Measurements from ENCODE around the gene CABLES2. TPM values are rescaled to one million over a fixed set of nuclear protein-coding genes. Genes with fewer than 3 reads are reported as not detected.

Gene CABLES2
- total and polyA plus RNA-seq, 9 donors, result 2.7 to 7.0 (median 4.7) TPM

DNA sequence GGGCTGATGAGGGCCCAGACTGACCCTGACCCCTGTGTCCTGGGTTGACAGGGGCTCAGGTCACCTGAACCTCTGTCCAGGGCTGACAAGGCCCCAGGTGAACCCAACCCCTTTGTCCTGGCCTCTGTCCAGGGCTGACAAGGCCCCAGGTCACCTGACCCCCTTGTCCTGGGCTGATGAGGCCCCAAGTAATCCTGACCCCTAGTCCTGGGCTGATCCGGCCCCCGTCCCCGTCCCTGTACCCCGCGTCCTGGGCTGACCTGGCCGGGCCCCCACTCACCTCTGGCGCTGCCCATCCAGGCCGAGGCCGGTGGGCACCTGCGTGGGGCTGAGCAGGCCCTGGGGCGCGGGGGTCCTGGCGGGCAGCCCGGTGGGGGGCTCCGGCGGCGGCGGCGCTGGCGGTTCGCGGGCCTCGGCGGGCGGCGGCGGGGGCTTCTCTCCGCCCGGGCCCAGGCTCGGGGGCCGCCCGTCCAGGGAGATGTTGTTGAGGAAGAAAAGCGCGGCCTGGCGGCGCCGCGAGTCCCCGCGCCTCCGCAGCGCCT is 379 bp downstream of the CABLES2 start:
- no peaks in the 10 kb centered on the region for H3K9me3 ChIP-seq
- no peaks in the 10 kb centered on the region for H3K27me3 ChIP-seq
- H3K4me3 ChIP-seq, result peak overlapping the region; percentile 72
- TF ChIP-seq EP300 (IDR thresholded peaks at IDR 0.05), result no peak
- TF ChIP-seq, protein P1, sequence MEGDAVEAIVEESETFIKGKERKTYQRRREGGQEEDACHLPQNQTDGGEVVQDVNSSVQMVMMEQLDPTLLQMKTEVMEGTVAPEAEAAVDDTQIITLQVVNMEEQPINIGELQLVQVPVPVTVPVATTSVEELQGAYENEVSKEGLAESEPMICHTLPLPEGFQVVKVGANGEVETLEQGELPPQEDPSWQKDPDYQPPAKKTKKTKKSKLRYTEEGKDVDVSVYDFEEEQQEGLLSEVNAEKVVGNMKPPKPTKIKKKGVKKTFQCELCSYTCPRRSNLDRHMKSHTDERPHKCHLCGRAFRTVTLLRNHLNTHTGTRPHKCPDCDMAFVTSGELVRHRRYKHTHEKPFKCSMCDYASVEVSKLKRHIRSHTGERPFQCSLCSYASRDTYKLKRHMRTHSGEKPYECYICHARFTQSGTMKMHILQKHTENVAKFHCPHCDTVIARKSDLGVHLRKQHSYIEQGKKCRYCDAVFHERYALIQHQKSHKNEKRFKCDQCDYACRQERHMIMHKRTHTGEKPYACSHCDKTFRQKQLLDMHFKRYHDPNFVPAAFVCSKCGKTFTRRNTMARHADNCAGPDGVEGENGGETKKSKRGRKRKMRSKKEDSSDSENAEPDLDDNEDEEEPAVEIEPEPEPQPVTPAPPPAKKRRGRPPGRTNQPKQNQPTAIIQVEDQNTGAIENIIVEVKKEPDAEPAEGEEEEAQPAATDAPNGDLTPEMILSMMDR (IDR thresholded peaks at IDR 0.05), result no peak
- no peak for TF ChIP-seq POLR2A (IDR thresholded peaks at IDR 0.05)
- 0 to 1% (median 1%) methylated on average over 12 to 42 of the region's 42 CpGs for WGBS, 3 donors
- intact Hi-C loops (cut with DNase I), result loop anchor here in 3 of 4 donors (5.0 to 10.0 kb wide), 3 partner anchors 238 to 396 kb away; partner anchors contain the start of genes OGFR (in 1 of the 3) and SLCO4A1 (in 1 of the 3)
- H3K36me3 ChIP-seq, result no peaks in the 10 kb centered on the region
- DNase-seq, result peak; percentile 33 to 63 (median 61)
- peak overlapping the region; percentile 13 to 50 for H3K27ac ChIP-seq
- peaks cover 14% of the 10 kb centered on the region for H3K4me1 ChIP-seq (ENCODE audit: insufficient read depth)

DNA sequence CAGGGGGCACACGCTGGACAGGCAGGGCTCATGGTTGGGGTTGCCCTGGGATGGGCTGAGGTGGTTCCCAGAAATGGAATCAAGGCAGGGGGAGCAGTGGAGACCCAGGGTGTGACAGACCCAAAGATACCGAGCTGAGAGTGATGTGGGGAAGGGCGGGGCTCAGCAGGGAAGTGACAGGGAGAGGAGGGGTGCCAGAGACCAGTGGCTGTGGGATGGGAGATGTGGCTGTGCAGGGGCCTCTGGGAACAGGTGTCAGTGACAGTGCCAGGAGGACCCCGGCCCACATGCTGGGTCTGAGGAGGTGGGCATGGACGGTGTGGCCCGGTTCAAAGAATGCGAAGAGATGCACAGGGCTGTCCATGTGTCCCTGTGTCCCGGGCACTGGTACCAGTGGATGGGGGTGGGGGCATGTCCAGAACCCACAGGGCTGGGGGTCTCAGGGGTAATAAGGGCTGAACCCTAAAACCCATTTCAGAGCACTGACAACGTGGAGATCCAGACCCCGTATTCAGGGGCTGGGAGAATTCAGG is 1.0 kb downstream of the CABLES2 start:
- 42 to 48% (median 42%) methylated on average over 10 of the region's 10 CpGs for WGBS, 3 donors
- DNase-seq, result no peak

DNA sequence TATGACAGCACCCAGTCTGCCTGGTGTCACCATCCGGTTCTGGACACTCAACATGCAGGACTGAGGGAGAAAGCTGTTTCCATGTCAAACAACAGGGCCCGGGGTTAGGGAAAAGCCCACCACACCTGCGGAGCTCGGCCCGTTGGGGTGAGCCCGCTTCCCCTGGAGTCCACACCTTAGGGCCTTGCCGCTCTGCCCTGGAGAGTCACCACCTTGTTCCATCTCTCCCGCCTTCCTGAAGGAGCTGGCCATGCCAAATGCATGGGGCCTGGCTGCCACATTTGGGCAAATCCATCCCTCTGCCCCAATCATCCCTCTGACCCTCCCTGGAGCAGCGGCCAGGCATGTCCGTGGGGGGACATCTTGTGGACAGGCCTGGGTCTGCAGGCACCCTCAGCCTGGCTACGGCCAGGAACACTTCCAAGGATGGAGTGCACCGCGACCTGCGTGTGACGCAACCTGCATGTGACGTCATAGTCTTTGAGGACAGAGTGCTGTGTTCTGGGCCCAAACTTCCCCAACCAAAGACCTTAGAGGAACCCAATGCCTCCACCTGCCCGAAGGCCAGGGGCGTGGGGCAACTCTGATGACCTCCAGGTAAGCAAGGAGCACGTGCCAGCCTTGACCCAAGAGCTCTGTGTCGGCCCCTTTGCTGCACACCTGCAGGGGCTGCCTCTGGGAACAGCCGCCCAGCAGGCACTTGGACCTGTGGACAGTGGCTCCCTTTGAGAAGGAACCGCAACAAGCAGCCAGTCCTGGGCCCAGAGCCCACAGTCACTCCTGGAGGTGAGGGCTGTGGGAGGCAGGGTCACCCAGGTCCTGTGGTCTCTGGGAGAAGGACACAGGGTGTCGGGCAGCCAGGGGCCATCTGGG is 1.7 kb downstream of the CABLES2 start:
- peaks cover 14% of the 10 kb centered on the region for H3K4me1 ChIP-seq (ENCODE audit: insufficient read depth)
- no peaks in the 10 kb centered on the region for H3K36me3 ChIP-seq
- intact Hi-C loops (cut with DNase I), result loop anchor here in 3 of 4 donors (5.0 to 10.0 kb wide), 3 partner anchors 239 to 397 kb away; partner anchors contain the start of genes OGFR (in 1 of the 3) and SLCO4A1 (in 1 of the 3)
- TF ChIP-seq, protein P1 (IDR thresholded peaks at IDR 0.05), result peak in 2 of 3 donors; percentile 48 to 71
- TF ChIP-seq POLR2A (IDR thresholded peaks at IDR 0.05), result no peak
- no peaks in the 10 kb centered on the region for H3K9me3 ChIP-seq
- no peaks in the 10 kb centered on the region for H3K27me3 ChIP-seq
- no peak overlapping the region for H3K4me3 ChIP-seq
- H3K27ac ChIP-seq, result peak overlapping the region; percentile 21 to 52
- DNase-seq, result peak; percentile 62 to 82 (median 77)
- 55 to 63% (median 56%) methylated on average over 23 of the region's 23 CpGs for WGBS, 3 donors

More for the DNA sequence above, 1.0 kb downstream of the CABLES2 start:
- Histone ChIP-seq H3K9me3 (no peaks in the 10 kb centered on the region), H3K36me3 (no peaks in the 10 kb centered on the region), H3K27ac (peak overlapping the region; percentile 21 to 52), H3K27me3 (no peaks in the 10 kb centered on the region), H3K4me3 (peak overlapping the region; percentile 72), H3K4me1 (ENCODE audit: insufficient read depth) (peaks cover 14% of the 10 kb centered on the region)
- no peak for TF ChIP-seq POLR2A (IDR thresholded peaks at IDR 0.05)
- TF ChIP-seq, protein P1 (IDR thresholded peaks at IDR 0.05), result no peak
- no peak for TF ChIP-seq EP300 (IDR thresholded peaks at IDR 0.05)
- intact Hi-C loops (cut with DNase I), result loop anchor here in 3 of 4 donors (5.0 to 10.0 kb wide), 3 partner anchors 239 to 396 kb away; partner anchors contain the start of genes OGFR (in 1 of the 3) and SLCO4A1 (in 1 of the 3)

DNA sequence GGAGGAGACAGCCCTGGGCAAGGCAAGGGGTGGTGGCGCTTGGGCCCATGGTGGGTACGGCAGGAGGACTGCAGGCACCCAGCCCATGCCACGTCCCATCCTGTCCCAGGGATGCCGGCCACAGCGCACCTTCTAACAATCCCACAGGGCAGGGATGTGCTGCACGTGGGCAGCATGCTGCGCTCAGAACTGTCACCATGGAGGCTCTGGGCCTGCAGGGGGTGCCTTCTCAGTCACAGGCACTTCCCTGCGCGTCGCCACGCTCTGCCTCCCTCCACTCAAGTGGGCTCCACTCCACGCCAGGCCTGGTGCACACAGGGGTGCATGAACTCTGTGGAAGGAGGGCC is 2.4 kb downstream of the CABLES2 start:
- Histone ChIP-seq H3K27ac (no peak overlapping the region), H3K4me1 (ENCODE audit: insufficient read depth) (peaks cover 13% of the 10 kb centered on the region), H3K36me3 (no peaks in the 10 kb centered on the region), H3K4me3 (no peak overlapping the region), H3K9me3 (no peaks in the 10 kb centered on the region), H3K27me3 (no peaks in the 10 kb centered on the region)
- TF ChIP-seq POLR2A (IDR thresholded peaks at IDR 0.05) (no peak), EP300 (IDR thresholded peaks at IDR 0.05) (no peak)
- TF ChIP-seq, protein P1 (IDR thresholded peaks at IDR 0.05), result no peak
- WGBS, 3 donors, result 89 to 94% (median 92%) methylated on average over 12 of the region's 12 CpGs
- DNase-seq, result no peak
- intact Hi-C loops (cut with DNase I), result loop anchor here in 3 of 4 donors (5.0 to 10.0 kb wide), 3 partner anchors 240 to 398 kb away; partner anchors contain the start of genes OGFR (in 1 of the 3) and SLCO4A1 (in 1 of the 3)
